T47D (cell line): Measurements from ENCODE around the gene MDH1.
A peak's percentile ranks its signal among the peaks of the same experiment; 100 is the strongest.
"Not testable (repeated sequence)": the region's sequence is repeated elsewhere in the genome, so short reads cannot be mapped to it uniquely, and the experiment has no call there.

Source experiments
- DNase-seq, 2 experiments: peaks; one replicate each; pipeline versions ENCODE4 v3.0.0 to v3.0.0-alpha.2; 2011 to 2012; ENCODE audit warnings: low read depth in 1 of 2, low spot score in 1 of 2
- JUND ChIP-seq: IDR thresholded peaks from 2 replicates; pipeline ENCODE4 v1.6.1; 2012; ENCODE audit warnings: low read depth
- in situ Hi-C: cut with HindIII; loops from 2 replicates; pipeline ENCODE4 v1.10.0; 2016; ENCODE audit warnings: low sequenced_read_pairs, low pct_unique_long_range_greater_than_20kb

MDH1 gene

DNA sequence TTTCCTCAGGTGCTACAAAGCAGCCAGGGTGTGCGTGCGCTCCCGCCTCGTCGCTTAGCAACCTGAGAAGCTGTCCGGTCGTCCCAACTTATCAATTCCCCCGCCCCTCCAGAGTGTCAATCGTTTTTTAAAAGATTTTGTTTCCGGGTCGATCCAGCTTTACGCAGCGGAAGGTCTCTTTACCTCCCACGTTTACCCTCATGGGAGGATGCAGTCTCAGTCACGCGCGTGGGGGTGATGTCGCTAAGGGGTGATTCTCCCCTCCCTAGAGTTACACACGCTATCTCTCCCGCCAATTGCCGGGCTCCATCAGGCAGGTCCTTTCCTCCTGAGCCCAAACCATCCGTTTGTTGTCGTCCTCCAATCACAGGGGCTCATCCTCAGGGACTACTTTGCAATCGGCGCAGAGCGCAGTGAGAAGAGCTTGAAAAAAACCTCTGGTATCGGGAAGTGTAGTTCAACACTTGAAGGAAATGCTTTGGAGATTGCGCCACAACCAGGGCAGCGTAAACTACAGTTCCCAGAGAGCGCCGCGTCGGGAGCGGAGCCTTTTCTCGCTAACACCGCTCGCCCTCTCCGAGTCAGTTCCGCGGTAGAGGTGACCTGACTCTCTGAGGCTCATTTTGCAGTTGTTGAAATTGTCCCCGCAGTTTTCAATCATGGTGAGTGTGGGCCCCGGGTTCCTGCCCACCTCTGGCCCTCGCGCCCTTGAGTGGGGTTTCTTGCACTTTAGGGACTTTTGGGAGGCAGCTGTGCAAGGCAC lies at the start of gene MDH1, which contains the start of gene WDPCP:
MDH1 (plus strand) TSS at position 579 of the 763 bp plus-strand sequence; CDS start at position 660, 81 bp downstream.
WDPCP (minus strand) TSS at position 93 of the 763 bp plus-strand sequence. CDS start 206 bp downstream, outside the sequence.
- peak; percentile 28 to 99 for DNase-seq
- in situ Hi-C loops, result no loop called here
- no peak for TF ChIP-seq JUND

DNA sequence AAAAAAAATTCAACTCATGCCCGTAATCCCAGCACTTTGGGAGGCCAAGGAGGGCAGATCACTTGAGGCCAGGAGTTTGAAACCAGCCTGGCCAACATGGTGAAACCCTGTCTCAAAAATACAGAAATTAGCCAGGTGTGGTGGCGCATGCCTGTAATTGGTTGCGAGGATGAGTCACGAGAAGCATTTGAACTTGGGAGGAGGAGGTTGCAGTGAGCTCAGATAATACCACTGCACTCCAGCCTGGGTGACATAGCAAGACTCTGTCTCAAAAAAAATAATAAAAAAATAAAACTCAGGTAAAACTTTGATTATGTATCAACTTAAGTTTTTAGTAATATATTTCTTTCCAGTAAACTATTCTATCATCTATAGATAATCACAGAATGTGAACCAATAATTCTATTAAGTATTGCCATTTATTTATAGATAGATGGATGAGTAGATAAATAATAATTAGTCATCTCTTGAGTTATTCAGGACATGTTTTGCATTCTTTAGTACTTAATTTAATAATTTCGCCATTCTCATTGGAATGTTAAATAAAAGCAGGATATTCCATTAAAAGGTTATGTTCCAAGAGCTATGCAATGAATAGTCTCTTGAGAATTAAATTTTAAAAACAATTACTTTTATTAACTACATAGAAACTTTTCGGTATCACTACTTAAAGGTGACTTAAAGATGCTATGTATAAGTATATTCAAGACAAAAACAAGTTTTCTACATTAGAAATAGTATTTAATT lies 49.2 kb upstream of the MDH1 start:
- in situ Hi-C loops, result no loop called here
- no peak for DNase-seq
- no peak for TF ChIP-seq JUND

DNA sequence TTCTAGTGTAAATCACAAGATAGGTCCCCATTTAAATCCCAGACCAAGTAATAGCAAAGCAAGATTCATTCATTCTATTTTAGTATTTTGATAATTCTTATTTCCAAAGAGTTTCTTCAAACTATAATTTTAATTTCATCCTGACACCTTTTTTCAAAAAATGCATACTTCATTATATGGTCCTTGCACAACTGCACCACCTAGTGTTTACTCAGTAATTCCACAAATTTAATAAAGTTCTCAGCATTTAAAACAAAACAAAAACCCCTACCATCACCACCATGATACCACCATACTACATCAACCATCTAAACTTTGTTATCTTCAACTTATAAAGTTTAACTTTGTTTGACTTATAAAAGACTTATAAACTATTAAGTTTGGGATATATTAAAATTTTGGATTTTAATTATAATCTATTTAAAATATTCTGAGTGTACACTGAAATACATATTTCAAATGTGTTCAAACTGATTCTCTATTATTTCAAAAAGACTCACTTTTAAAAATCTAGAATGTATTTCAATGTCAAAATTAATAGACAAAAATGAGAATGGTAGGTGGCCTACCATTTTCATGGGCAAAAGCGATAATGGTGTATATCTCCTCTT lies 44.6 kb upstream of the MDH1 start:
- TF ChIP-seq JUND, result no peak
- DNase-seq, result no peak
- in situ Hi-C loops, result no loop called here

GRCh38 chr2:63545023-63545422 lies 43.7 kb upstream of the MDH1 start:
- no peak for TF ChIP-seq JUND
- in situ Hi-C loops, result no loop called here
- no peak for DNase-seq

DNA sequence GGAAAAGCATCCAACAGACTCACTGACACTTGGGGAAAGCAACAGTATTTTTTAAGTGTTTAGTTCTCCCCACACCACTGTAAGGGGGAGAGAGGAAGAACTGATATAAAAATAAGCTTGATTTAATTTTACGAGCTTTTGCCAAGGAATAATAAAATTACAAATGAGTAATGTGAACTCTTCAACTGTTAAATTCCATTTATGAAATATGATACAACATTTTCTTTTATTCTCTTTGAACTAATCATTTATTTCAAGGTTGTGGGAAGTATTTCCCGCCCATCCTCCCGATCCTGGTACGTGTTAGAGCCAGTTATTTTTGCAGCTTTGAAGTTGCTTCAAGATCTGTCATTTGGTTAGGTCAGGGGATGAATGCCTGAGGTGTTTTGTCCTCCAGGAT lies 35.7 kb upstream of the MDH1 start:
- DNase-seq, result no peak
- in situ Hi-C loops, result no loop called here
- TF ChIP-seq JUND, result no peak

GRCh38 chr2:63555299-63555698 lies 33.5 kb upstream of the MDH1 start:
- TF ChIP-seq JUND, result no peak
- in situ Hi-C loops, result no loop called here
- no peak for DNase-seq

DNA sequence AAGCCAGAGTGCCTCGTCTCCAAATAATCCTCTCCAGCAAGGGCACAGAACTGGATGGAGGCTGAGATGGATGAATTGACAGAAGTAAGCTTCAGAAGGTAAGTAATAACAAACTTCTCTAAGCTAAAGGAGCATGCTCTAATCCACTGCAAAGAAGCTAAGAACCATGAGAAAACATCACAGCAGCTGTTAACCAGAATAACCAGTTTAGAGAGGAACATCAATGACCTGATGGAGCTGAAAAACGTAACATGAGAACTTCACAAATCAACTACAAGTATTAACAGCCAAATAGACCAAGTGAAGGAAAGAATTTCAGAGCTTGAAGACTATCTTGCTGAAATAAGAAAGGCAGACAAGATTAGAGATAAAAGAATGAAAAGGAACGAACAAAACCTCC lies 32.8 kb upstream of the MDH1 start:
- DNase-seq, result peak in 1 of 2 experiments; percentile 32
- in situ Hi-C loops, result no loop called here
- no peak for TF ChIP-seq JUND

DNA sequence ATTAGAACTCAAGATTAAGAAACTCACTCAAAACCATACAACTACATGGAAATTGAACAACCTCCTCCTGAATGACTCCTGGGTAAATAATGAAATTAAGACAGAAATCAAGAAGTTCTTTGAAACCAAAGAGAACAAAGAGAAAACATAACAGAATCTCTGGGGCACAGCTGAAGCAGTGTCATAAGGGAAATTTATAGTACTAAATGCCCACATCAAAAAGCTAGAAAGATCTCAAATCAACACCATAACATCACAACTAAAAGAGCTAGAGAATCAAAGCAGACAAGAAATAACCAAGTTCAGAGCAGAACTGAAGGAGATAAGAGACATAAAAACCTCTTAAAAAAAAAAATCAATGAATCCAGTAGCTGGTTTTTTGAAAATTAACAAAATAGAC lies 30.9 kb upstream of the MDH1 start:
- in situ Hi-C loops, DNase-seq: not testable (repeated sequence)

DNA sequence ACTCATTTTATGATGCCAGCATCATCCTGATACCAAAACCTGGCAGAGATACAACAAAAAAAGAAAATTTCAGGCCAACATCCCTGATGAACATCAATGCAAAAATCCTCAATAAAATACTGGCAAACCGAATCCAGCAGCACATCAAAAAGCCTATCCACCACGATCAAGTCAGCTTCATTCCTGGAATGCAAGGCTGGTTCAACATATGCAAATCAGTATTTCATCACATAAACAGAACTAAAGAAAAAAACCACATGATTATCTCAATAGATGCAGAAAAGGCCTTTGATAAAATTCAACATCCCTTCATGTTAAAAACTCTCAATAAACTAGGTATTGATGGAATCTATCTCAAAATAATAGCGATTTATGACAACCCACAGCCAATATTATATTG lies 29.8 kb upstream of the MDH1 start:
- DNase-seq, in situ Hi-C loops: not testable (repeated sequence)

DNA sequence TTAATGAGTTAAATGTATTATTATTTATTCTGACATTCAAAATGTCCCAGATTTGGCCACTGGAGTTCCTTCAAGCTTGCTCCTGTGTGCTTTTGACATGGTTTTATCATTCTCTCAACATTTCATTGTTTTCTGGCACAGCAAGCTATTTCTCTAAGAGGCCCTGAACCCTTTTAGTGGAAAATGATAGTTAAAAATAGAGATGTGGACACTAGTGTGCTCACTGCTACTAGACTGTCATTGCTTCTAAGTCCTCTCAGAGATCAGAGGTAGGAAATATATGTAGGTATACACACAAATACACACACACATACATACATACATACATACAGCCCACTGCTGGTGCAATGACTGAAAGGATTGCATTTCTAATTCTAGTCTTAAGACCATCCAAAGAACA lies 26.0 kb upstream of the MDH1 start:
- in situ Hi-C loops, result no loop called here
- no peak for DNase-seq
- TF ChIP-seq JUND, result no peak

DNA sequence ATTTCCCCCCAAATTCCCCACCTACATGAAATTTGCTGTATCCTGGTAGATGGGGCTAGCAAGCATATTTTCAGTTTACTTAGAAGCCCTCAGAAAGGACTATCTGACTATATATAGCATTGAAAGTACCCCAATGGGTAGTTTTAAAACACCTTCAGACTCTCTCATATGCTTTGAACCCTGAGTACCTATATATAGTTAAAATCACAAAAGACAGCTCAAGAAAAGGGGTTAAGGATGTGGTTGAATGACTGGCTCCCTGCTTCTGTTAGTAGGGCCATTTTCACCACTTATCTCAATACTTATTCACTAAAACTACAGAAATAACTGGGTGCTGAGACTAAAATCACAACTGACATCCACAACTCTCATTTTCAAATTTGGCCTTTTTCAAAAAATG lies 19.0 kb upstream of the MDH1 start:
- in situ Hi-C loops, result no loop called here
- no peak for DNase-seq
- TF ChIP-seq JUND, result no peak

GRCh38 chr2:63571291-63571690 lies 17.5 kb upstream of the MDH1 start:
- in situ Hi-C loops, result no loop called here
- TF ChIP-seq JUND, result no peak
- DNase-seq, result no peak

DNA sequence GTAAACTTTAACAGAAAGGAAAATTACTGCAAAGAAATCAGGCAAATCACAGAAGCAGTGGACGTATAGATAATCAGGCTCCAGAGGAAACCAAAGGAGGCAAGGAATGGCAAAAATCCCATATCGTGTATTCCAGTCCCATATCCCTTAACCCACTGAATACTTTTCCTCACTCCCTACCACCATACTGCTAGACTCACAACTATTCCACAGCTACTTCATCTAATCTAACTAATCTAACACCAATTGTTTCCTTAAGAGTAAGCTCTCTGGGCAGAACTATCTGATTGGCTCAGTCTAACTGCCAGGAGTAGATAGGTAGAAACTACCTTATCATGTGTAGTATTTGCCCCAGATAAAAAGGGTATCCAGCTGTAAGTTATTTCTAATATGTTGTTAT lies 16.8 kb upstream of the MDH1 start:
- no peak for DNase-seq
- TF ChIP-seq JUND, result no peak
- in situ Hi-C loops, result no loop called here

GRCh38 chr2:63573026-63573425 lies 15.7 kb upstream of the MDH1 start:
- DNase-seq, in situ Hi-C loops: not testable (repeated sequence)

DNA sequence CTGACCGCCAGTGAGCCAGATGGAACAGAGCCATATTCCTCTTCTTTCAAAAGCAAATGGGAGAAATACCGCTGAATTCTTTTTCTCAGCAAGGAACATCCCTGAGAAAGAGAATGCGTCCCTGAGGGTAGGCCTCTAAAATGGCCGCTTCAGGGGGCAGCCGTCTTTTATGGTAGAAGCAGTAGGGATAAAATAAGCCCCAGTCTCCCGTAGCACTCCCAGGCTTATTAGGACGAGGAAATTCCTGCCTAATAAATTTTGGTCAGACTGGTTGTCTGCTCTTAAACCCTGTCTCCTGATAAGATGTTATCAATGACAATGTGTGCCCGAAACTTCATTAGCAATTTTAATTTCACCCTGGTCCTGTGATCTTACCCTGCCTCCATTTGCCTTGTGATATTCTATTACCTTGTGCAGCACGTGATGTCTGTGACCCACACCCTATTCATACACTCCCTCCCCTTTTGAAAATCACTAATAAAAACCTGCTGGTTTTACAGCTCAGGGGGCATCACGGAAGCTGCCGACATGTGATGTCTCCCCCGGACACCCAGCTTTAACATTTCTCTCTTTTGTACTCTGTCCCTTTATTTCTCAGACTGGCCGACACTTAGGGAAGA lies 14.9 kb upstream of the MDH1 start:
- in situ Hi-C loops, DNase-seq: not testable (repeated sequence)
